Measurements from ENCODE around the gene FAM25G. TPM values are rescaled to one million over a fixed set of nuclear protein-coding genes. Genes with fewer than 3 reads are reported as not detected.
"Not testable (repeated sequence)": the region's sequence is repeated elsewhere in the genome, so short reads cannot be mapped to it uniquely, and the experiment has no call there.

Gene FAM25G
- not detected for total RNA-seq

DNA sequence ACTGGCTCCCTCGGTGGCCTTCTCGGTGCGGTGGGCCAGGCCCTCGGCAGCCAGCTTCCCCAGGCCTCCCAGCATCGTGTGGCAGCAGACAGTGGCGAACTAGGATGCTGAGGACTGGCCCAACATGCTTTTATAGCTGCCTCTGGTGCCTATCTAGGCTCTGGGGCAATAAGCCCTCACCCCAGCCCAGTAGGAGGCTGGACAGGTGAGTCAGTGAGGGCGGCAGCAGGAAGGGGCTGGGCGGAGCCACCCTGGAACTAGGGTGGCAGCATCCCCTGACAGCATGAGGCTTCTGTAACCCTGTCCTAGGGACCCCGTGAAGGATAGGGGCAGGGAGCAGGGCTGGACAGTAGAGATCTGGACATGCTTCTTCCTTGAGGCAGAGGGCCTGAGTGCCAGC is at the start of gene FAM25G:
TSS of gene FAM25G (minus strand) at position 101 of the 400 bp plus-strand sequence. CDS start at position 75, 26 bp downstream.
- H3K27me3 Mint-ChIP-seq (ENCODE audit: low read depth); CTCF ChIA-PET; H3K4me1 Mint-ChIP-seq (ENCODE audit: low read depth); DNase-seq; H3K36me3 Mint-ChIP-seq (ENCODE audit: low read depth); POLR2A ChIA-PET; H3K27ac Mint-ChIP-seq; H3K9me3 Mint-ChIP-seq (ENCODE audit: insufficient read depth); H3K4me3 Mint-ChIP-seq; ATAC-seq: not testable (repeated sequence)

DNA sequence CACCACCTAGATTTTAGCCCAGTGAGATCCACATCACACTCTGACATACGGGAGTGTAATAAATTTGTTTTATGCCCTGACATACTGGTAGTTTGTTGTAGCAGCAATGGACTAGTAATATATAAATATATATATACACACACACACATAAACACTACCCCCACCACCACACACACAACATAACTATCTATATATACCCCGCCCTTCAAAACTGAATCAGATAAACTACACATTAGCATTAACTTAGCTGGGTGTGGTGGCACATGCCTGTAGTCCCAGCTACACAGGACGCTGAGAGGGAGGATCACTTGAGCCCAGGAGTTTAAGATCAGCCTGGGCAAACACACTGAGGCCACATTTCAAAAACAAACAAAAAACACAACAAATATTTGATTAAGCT is 44.9 kb upstream of the FAM25G start:
- H3K9me3 Mint-ChIP-seq (ENCODE audit: insufficient read depth); H3K4me3 Mint-ChIP-seq; DNase-seq; H3K4me1 Mint-ChIP-seq (ENCODE audit: low read depth); POLR2A ChIA-PET; H3K36me3 Mint-ChIP-seq (ENCODE audit: low read depth); H3K27me3 Mint-ChIP-seq (ENCODE audit: low read depth); H3K27ac Mint-ChIP-seq; ATAC-seq; CTCF ChIA-PET: not testable (repeated sequence)

- H3K9me3 Mint-ChIP-seq (ENCODE audit: insufficient read depth); H3K27ac Mint-ChIP-seq; ATAC-seq; DNase-seq; H3K36me3 Mint-ChIP-seq (ENCODE audit: low read depth); CTCF ChIA-PET; POLR2A ChIA-PET; H3K4me1 Mint-ChIP-seq (ENCODE audit: low read depth); H3K4me3 Mint-ChIP-seq; H3K27me3 Mint-ChIP-seq (ENCODE audit: low read depth): not testable (repeated sequence)
Measured at GRCh38 chr10:47523475-47523874, 32.0 kb upstream of the FAM25G start, which contains the start of gene AGAP9. TSS of gene AGAP9 (minus strand) at chr10:47523638. CDS start at chr10:47523526, 112 bp downstream.

DNA sequence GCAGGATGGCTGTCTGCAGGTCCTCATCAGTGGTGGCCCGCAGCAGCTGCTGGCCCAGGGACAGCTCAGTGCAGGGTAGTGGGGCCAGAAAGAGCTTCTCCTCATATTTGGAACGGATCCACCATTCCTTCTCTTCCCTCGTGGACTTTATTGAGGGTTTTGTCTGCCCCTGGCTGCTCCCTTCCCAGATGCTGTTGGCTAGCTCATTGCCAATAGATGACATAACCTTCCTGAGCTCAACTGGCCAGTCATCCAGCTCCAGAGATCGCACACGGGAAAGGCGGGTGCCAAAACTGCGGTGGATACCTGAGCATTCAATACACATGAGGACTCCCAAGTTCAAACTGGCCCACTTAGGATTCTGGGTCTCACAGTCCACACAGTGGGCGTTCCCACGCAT is 10.8 kb upstream of the FAM25G start:
- CTCF ChIA-PET; POLR2A ChIA-PET; DNase-seq; H3K4me3 Mint-ChIP-seq; H3K9me3 Mint-ChIP-seq (ENCODE audit: insufficient read depth); ATAC-seq; H3K4me1 Mint-ChIP-seq (ENCODE audit: low read depth); H3K27ac Mint-ChIP-seq; H3K36me3 Mint-ChIP-seq (ENCODE audit: low read depth); H3K27me3 Mint-ChIP-seq (ENCODE audit: low read depth): not testable (repeated sequence)

- CTCF ChIA-PET; H3K36me3 Mint-ChIP-seq (ENCODE audit: low read depth); ATAC-seq; H3K27ac Mint-ChIP-seq; DNase-seq; H3K9me3 Mint-ChIP-seq (ENCODE audit: insufficient read depth); H3K4me1 Mint-ChIP-seq (ENCODE audit: low read depth); POLR2A ChIA-PET; H3K27me3 Mint-ChIP-seq (ENCODE audit: low read depth); H3K4me3 Mint-ChIP-seq: not testable (repeated sequence)
Measured at GRCh38 chr10:47494226-47494625, 2.7 kb upstream of the FAM25G start.

GRCh38 chr10:47489630-47490029 is 1.9 kb downstream of the FAM25G start:
- DNase-seq; H3K36me3 Mint-ChIP-seq (ENCODE audit: low read depth); H3K27ac Mint-ChIP-seq; H3K9me3 Mint-ChIP-seq (ENCODE audit: insufficient read depth); H3K4me3 Mint-ChIP-seq; H3K4me1 Mint-ChIP-seq (ENCODE audit: low read depth); ATAC-seq; POLR2A ChIA-PET; H3K27me3 Mint-ChIP-seq (ENCODE audit: low read depth); CTCF ChIA-PET: not testable (repeated sequence)

DNA sequence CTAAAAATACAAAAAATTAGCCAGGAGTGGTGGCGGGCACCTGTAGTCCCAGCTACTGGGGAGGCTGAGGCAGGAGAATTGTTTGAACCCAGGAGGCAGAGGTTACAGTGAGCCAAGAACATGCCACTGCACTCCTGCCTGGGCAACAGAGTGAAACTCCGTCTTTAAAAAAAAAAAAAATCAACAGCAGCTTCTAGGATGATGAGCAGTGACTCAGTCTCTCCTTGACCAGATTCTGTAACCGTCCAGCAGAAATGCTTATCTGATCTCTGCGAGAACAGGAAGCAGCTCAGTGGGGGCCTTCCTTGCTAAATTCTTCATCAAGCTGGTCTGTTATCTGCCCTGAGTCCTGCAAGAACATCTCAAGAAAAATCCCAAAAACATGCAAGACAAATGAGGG is 5.6 kb downstream of the FAM25G start:
- CTCF ChIA-PET; H3K9me3 Mint-ChIP-seq (ENCODE audit: insufficient read depth); H3K27me3 Mint-ChIP-seq (ENCODE audit: low read depth); ATAC-seq; H3K4me1 Mint-ChIP-seq (ENCODE audit: low read depth); POLR2A ChIA-PET; H3K27ac Mint-ChIP-seq; DNase-seq; H3K4me3 Mint-ChIP-seq; H3K36me3 Mint-ChIP-seq (ENCODE audit: low read depth): not testable (repeated sequence)

DNA sequence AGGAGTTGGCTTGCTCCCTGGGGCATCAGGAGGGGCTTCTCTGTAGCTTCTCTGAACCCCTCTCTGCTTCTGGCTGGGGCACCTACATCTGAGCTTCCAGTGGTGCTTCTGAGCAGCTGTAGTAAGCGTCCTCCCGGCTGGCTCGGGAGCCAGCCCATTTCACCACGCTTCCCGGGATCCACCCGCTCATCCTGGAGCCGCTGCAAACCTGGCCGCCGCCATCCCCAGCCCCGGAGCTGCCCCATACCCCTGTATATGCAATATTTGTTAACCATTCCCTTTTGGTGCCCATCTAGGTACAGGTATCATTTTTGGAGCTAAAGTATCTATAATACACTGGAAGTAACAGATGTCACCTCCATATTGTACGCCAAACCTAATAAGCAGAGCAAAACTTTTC is 6.7 kb downstream of the FAM25G start:
- H3K27me3 Mint-ChIP-seq (ENCODE audit: low read depth); CTCF ChIA-PET; H3K4me3 Mint-ChIP-seq; H3K4me1 Mint-ChIP-seq (ENCODE audit: low read depth); DNase-seq; H3K9me3 Mint-ChIP-seq (ENCODE audit: insufficient read depth); H3K27ac Mint-ChIP-seq; H3K36me3 Mint-ChIP-seq (ENCODE audit: low read depth); ATAC-seq; POLR2A ChIA-PET: not testable (repeated sequence)

DNA sequence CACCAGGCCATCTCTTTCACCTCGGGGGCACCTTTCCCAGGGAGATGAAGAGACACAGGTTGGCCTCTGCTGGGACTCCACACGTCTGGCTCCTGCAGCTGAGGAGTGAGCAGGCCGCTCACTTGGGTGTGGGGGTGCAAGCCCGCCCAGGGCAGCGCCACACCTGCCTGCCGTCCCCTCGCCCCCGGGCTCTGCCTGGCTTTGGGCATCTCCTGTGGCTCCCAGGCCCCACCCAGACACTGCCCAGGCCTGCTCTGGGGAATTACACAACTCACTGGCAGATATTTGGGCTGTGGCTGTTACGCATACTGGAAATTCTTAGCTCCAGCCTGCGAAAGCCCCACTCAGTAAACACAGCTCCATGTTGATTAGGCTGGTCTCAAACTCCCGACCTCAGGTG is 7.6 kb downstream of the FAM25G start, which contains the start of gene ANXA8:
TSS of gene ANXA8 (minus strand) at position 193 of the 400 bp plus-strand sequence. CDS start at position 11, 182 bp downstream.
- ATAC-seq; POLR2A ChIA-PET; DNase-seq; H3K4me1 Mint-ChIP-seq (ENCODE audit: low read depth); H3K36me3 Mint-ChIP-seq (ENCODE audit: low read depth); H3K27ac Mint-ChIP-seq; CTCF ChIA-PET; H3K9me3 Mint-ChIP-seq (ENCODE audit: insufficient read depth); H3K4me3 Mint-ChIP-seq; H3K27me3 Mint-ChIP-seq (ENCODE audit: low read depth): not testable (repeated sequence)

GRCh38 chr10:47482367-47482766 is 9.1 kb downstream of the FAM25G start:
- POLR2A ChIA-PET; H3K4me3 Mint-ChIP-seq; H3K27me3 Mint-ChIP-seq (ENCODE audit: low read depth); CTCF ChIA-PET; ATAC-seq; H3K4me1 Mint-ChIP-seq (ENCODE audit: low read depth); H3K36me3 Mint-ChIP-seq (ENCODE audit: low read depth); DNase-seq; H3K9me3 Mint-ChIP-seq (ENCODE audit: insufficient read depth); H3K27ac Mint-ChIP-seq: not testable (repeated sequence)

GRCh38 chr10:47481768-47482181 is 9.7 kb downstream of the FAM25G start:
- CTCF ChIA-PET; H3K9me3 Mint-ChIP-seq (ENCODE audit: insufficient read depth); H3K4me1 Mint-ChIP-seq (ENCODE audit: low read depth); DNase-seq; H3K27ac Mint-ChIP-seq; H3K4me3 Mint-ChIP-seq; POLR2A ChIA-PET; ATAC-seq; H3K36me3 Mint-ChIP-seq (ENCODE audit: low read depth); H3K27me3 Mint-ChIP-seq (ENCODE audit: low read depth): not testable (repeated sequence)

- H3K36me3 Mint-ChIP-seq (ENCODE audit: low read depth); CTCF ChIA-PET; H3K27ac Mint-ChIP-seq; H3K4me3 Mint-ChIP-seq; ATAC-seq; H3K27me3 Mint-ChIP-seq (ENCODE audit: low read depth); POLR2A ChIA-PET; DNase-seq; H3K9me3 Mint-ChIP-seq (ENCODE audit: insufficient read depth); H3K4me1 Mint-ChIP-seq (ENCODE audit: low read depth): not testable (repeated sequence)
Measured at GRCh38 chr10:47481182-47481766, 10.2 kb downstream of the FAM25G start.

- POLR2A ChIA-PET; ATAC-seq; H3K4me3 Mint-ChIP-seq; H3K36me3 Mint-ChIP-seq (ENCODE audit: low read depth); H3K4me1 Mint-ChIP-seq (ENCODE audit: low read depth); H3K27me3 Mint-ChIP-seq (ENCODE audit: low read depth); CTCF ChIA-PET; H3K9me3 Mint-ChIP-seq (ENCODE audit: insufficient read depth); DNase-seq; H3K27ac Mint-ChIP-seq: not testable (repeated sequence)
Measured at GRCh38 chr10:47480133-47480532, 11.4 kb downstream of the FAM25G start.
